ENCODE measurements around the gene CTCF. TPM values are rescaled to one million over a fixed set of nuclear protein-coding genes. Genes with fewer than 3 reads are reported as not detected.

The CTCF gene
- total RNA-seq, 2 donors from 2014 or later: 24.5 to 31.6 TPM

DNA sequence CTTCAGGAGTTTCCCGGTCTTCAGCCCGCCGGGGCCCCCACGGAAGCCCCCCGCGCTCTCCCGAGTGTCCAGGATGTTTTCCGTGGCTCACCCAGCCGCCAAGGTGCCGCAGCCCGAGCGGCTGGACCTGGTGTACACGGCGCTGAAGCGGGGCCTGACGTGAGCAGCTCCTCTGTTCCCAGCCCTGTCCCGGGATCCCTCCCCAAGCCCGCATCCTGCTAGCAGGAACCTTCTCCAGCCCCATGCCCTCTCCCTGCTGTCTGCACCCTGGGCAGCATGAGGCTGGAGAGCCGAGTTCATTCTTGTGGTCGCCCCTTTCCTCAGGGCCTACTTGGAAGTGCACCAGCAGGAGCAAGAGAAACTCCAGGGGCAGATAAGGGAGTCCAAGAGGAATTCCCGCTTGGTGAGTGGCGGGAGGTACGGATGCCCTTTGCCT is 23.6 kb upstream of the CTCF start:
- Histone ChIP-seq H3K4me3 (peak overlapping the region; percentile 61 to 73), H3K9me3 (no peaks in the 10 kb centered on the region), H3K36me3 (peaks cover 41% of the 10 kb centered on the region), H3K27ac (peak overlapping the region; percentile 85 to 89), H3K27me3 (no peaks in the 10 kb centered on the region), H3K4me1 (peaks cover 0 to 75% of the 10 kb centered on the region in 2 donors)
- TF ChIP-seq, protein P1, sequence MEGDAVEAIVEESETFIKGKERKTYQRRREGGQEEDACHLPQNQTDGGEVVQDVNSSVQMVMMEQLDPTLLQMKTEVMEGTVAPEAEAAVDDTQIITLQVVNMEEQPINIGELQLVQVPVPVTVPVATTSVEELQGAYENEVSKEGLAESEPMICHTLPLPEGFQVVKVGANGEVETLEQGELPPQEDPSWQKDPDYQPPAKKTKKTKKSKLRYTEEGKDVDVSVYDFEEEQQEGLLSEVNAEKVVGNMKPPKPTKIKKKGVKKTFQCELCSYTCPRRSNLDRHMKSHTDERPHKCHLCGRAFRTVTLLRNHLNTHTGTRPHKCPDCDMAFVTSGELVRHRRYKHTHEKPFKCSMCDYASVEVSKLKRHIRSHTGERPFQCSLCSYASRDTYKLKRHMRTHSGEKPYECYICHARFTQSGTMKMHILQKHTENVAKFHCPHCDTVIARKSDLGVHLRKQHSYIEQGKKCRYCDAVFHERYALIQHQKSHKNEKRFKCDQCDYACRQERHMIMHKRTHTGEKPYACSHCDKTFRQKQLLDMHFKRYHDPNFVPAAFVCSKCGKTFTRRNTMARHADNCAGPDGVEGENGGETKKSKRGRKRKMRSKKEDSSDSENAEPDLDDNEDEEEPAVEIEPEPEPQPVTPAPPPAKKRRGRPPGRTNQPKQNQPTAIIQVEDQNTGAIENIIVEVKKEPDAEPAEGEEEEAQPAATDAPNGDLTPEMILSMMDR (IDR thresholded peaks at IDR 0.05): no peak
- DNase-seq (ENCODE audit: low spot score): no peak

DNA sequence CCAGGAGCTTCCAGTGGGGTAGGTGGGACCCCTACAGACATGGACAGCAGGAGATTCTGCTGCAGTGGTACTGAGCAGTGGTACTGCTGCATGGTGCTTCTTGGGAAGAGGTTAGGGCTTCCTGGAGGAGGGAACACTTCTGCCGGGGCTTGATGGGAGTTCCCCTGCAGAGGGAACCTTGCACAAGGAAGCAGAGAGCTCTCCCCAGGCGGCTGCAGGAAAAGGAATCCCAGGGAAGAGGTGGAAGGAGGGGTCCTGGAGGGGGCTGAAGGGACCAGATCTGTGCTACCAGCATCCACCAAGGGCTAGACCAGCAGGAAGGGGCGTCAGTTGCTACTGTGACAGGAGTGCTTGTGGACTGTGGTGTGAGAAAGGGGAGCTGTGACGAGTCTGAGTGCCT is 23.1 kb upstream of the CTCF start:
- Histone ChIP-seq H3K4me1 (peaks cover 0 to 75% of the 10 kb centered on the region in 2 donors), H3K27ac (no peak overlapping the region), H3K9me3 (no peaks in the 10 kb centered on the region), H3K27me3 (no peaks in the 10 kb centered on the region), H3K4me3 (no peak overlapping the region), H3K36me3 (peaks cover 47% of the 10 kb centered on the region)
- TF ChIP-seq, protein P1 (IDR thresholded peaks at IDR 0.05): no peak
- DNase-seq (ENCODE audit: low spot score): no peak

DNA sequence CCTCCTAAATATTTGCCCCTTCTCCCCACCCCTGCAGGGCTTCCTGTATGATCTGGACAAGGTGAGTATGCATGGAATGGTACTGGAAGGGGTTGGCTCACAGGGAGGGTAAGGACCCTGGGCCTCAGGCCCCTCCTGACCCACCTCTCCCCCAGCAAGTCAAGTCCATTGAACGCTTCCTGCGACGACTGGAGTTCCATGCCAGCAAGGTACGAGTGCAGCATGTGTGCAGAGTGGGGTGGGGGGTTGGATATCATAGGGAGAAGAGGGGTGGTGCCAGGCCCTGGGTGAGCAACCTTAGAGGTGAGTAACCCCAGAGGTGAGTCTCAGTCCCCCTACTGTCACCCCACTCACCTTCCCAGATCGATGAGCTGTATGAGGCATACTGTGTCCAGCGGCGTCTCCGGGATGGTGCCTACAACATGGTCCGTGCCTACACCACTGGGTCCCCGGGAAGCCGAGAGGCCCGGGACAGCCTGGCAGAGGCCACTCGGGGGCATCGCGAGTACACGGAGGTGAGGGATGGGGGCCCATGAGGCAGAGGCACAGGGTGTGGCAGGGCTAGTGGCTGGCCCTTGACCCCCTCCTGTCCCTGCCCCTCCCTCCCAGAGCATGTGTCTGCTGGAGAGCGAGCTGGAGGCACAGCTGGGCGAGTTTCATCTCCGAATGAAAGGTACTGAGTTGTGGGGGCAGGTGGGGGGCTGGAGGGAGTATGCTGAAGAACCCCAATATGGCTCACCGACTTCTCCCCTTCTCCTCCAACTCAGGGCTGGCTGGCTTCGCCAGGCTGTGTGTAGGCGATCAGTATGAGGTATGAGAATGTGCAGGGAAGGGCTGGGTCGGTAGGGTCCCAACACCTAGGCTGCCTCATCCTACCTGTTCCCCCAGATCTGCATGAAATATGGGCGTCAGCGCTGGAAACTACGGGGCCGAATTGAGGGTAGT is 22.4 kb upstream of the CTCF start:
- Histone ChIP-seq H3K4me3 (no peak overlapping the region), H3K27ac (no peak overlapping the region), H3K27me3 (no peaks in the 10 kb centered on the region), H3K36me3 (peaks cover 54% of the 10 kb centered on the region), H3K4me1 (peaks cover 0 to 79% of the 10 kb centered on the region in 2 donors), H3K9me3 (no peaks in the 10 kb centered on the region)
- TF ChIP-seq, protein P1 (IDR thresholded peaks at IDR 0.05): no peak
- no peak for DNase-seq (ENCODE audit: low spot score)

DNA sequence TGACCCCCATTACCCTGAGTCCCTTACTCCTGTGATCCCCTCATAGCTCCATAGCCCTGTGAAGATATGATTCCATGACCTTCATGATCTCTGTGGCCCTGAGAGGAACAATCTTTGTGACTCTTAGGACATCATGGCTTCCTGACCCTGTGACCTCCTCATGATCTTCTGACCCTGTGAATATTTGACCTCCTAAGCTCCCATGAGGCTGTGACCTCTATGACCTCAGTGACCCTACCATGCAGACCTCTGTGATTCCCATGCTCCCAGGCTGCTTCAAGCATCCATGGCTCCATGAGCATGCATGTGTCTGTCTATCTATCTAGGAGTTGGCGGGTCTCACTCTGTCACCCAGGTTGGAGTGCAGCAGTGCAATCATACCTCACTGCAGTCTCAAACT is 21.6 kb upstream of the CTCF start:
- no peaks in the 10 kb centered on the region for H3K27me3 ChIP-seq
- H3K4me3 ChIP-seq: no peak overlapping the region
- H3K4me1 ChIP-seq: peaks cover 0 to 79% of the 10 kb centered on the region in 2 donors
- TF ChIP-seq, protein P1 (IDR thresholded peaks at IDR 0.05): no peak
- no peak for DNase-seq (ENCODE audit: low spot score)
- H3K36me3 ChIP-seq: peaks cover 62% of the 10 kb centered on the region
- no peak overlapping the region for H3K27ac ChIP-seq
- no peaks in the 10 kb centered on the region for H3K9me3 ChIP-seq

DNA sequence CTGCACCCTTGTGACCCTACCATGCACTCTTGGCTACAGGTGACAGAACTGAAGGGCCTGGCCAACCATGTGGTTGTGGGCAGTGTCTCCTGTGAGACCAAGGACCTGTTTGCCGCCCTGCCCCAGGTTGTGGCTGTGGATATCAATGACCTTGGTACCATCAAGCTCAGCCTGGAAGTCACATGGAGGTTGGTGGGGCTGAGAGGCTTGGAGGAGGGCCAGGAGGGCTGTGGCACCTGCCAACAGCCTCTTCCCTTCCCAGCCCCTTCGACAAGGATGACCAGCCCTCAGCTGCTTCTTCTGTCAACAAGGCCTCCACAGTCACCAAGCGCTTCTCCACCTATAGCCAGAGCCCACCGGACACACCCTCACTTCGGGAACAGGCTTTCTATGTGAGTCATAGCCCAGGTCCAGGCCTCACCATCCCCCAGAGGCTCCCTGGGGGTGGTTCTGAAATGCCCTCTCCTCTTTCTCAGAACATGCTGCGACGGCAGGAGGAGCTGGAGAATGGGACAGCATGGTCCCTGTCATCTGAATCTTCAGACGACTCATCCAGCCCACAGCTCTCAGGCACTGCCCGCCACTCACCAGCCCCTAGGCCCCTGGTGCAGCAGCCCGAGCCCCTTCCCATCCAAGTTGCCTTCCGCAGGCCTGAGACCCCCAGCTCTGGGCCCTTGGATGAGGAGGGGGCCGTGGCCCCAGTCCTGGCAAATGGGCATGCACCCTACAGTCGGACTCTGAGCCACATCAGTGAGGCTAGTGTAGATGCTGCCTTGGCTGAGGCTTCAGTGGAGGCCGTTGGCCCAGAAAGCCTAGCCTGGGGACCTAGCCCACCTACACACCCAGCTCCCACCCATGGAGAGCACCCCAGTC is 20.7 kb upstream of the CTCF start:
- H3K27me3 ChIP-seq: no peaks in the 10 kb centered on the region
- no peak overlapping the region for H3K4me3 ChIP-seq
- TF ChIP-seq, protein P1 (IDR thresholded peaks at IDR 0.05): no peak
- no peak for DNase-seq (ENCODE audit: low spot score)
- H3K36me3 ChIP-seq: peaks cover 70% of the 10 kb centered on the region
- peak overlapping the region; percentile 38 to 39 for H3K27ac ChIP-seq
- H3K9me3 ChIP-seq: no peaks in the 10 kb centered on the region
- H3K4me1 ChIP-seq: peaks cover 0 to 79% of the 10 kb centered on the region in 2 donors

Measured in right atrium auricular region (tissue), 2 donors.